Astrocyte (in vitro differentiated cells and primary cell): ENCODE results near the gene DDX6.
"Not testable (repeated sequence)": the region's sequence is repeated elsewhere in the genome, so short reads cannot be mapped to it uniquely, and the experiment has no call there.

ENCODE experiments used
- CTCF ChIP-seq: IDR thresholded peaks from 2 replicates; pipeline ENCODE4 v1.5.1; 2011; ENCODE audit warnings: low read depth, mild to moderate bottlenecking, inconsistent platforms, low read length, moderate library complexity; ENCODE audit not compliant: insufficient read depth
- EZH2 ChIP-seq: IDR thresholded peaks from 2 replicates; pipeline ENCODE4 v1.6.1; 2012; ENCODE audit warnings: mild to moderate bottlenecking, low read length, inconsistent platforms; ENCODE audit not compliant: insufficient read depth

GRCh38 chr11:118727001-118727720 is 63.8 kb downstream of the DDX6 start:
- not testable (repeated sequence) for TF ChIP-seq CTCF, EZH2
